GM21526 (cell line): ENCODE measurements around the gene CERCAM.

Source experiments
- ATAC-seq: cut with Tn5 transposase; IDR thresholded peaks from one replicate; pipeline ENCODE4 v1.9.1; 2021; ENCODE audit warnings: moderate library complexity; ENCODE audit not compliant: unreplicated experiment, low FRiP score

The CERCAM gene

GRCh38 chr9:128454991-128455390, 34.3 kb downstream of the CERCAM start:
- no peak for ATAC-seq

- peak; percentile 84 for ATAC-seq
Observed at GRCh38 chr9:128455849-128456612, 35.4 kb downstream of the CERCAM start, which contains the start of gene ODF2. ODF2 (plus strand) TSS chr9:128456006; CDS start chr9:128456092, 86 bp downstream.

- ATAC-seq, result peak; percentile 49
Observed at GRCh38 chr9:128456613-128457061, 36.0 kb downstream of the CERCAM start.

- ATAC-seq, result no peak
Observed at GRCh38 chr9:128457207-128457606, 36.5 kb downstream of the CERCAM start.

- no peak for ATAC-seq
Observed at GRCh38 chr9:128459011-128459410, 38.4 kb downstream of the CERCAM start.

GRCh38 chr9:128469070-128469469, 48.4 kb downstream of the CERCAM start:
- no peak for ATAC-seq

- ATAC-seq, result no peak
Observed at GRCh38 chr9:128470560-128470959, 49.9 kb downstream of the CERCAM start.

GRCh38 chr9:128473104-128473503, 52.4 kb downstream of the CERCAM start:
- ATAC-seq, result no peak

- ATAC-seq, result no peak
Observed at GRCh38 chr9:128475867-128476266, 55.2 kb downstream of the CERCAM start.

GRCh38 chr9:128479262-128479661, 58.6 kb downstream of the CERCAM start:
- no peak for ATAC-seq

- ATAC-seq, result no peak
Observed at GRCh38 chr9:128481561-128481960, 60.9 kb downstream of the CERCAM start.

GRCh38 chr9:128482186-128482585, 61.5 kb downstream of the CERCAM start:
- no peak for ATAC-seq

GRCh38 chr9:128484686-128485413, 64.2 kb downstream of the CERCAM start:
- no peak for ATAC-seq

- ATAC-seq, result no peak
Observed at GRCh38 chr9:128485414-128485855, 64.8 kb downstream of the CERCAM start.

GRCh38 chr9:128486201-128486600, 65.5 kb downstream of the CERCAM start:
- ATAC-seq, result no peak
